IMR-90 (cell line): ENCODE data around the gene FABP7. TPM values are rescaled to one million over a fixed set of nuclear protein-coding genes. Genes with fewer than 3 reads are reported as not detected.

Experiments used
- ATAC-seq: fragments of 200-7000 bp; cut with Tn5 transposase; 2 replicates; pipeline ENCODE4 v1.9.1; 2020; ENCODE audit warnings: low read depth, mild to moderate bottlenecking, moderate library complexity
- BruUV-seq: library from RNA; stranded (reverse); fragments of 400-500 nt; replicated peaks from 2 replicates; lab custom pipeline; 2021; lab: Mats Ljungman, UMichigan
- CTCF ChIA-PET: fragments of 300-600 bp; formaldehyde crosslinking; extraction: SDS; loops from one replicate; lab custom pipeline; 2021; ENCODE audit warnings: antibody characterized with exemption; lab: Yijun Ruan, JAX
- POLR2A ChIA-PET: fragments of 300-600 bp; sonication (Branson Sonifier 250); formaldehyde crosslinking; loops from one replicate; lab custom pipeline; 2022; ENCODE audit warnings: antibody characterized with exemption; ENCODE audit not compliant: unreplicated experiment; lab: Charles Lee
- DNase-seq: peaks from one replicate; pipeline ENCODE4 v3.0.0; 2013
- H2AFZ ChIP-seq: replicated peaks from 2 replicates; pipeline ENCODE3; 2013; ENCODE audit warnings: low read length, mild to moderate bottlenecking; ENCODE audit not compliant: poor library complexity
- H2AK5ac ChIP-seq: 2 replicates; pipeline ENCODE4 v1.6.1; 2013; ENCODE audit warnings: low read depth, low read length, inconsistent platforms
- H2AK9ac ChIP-seq: replicated peaks from 2 replicates; pipeline ENCODE3; 2013; ENCODE audit warnings: mild to moderate bottlenecking, low read depth, low read length, moderate library complexity; ENCODE audit not compliant: poor library complexity
- H2BK120ac ChIP-seq: 2 replicates; pipeline ENCODE4 v1.6.1; 2013; ENCODE audit warnings: low read depth, low read length, inconsistent platforms
- H2BK15ac ChIP-seq: 3 replicates; pipeline ENCODE4 v1.6.1; 2013; ENCODE audit warnings: low read depth, low read length, inconsistent platforms
- H2BK20ac ChIP-seq: 2 replicates; pipeline ENCODE4 v1.6.1; 2013; ENCODE audit warnings: low read depth, mild to moderate bottlenecking, inconsistent platforms, low read length, moderate library complexity
- H2BK5ac ChIP-seq: 2 replicates; pipeline ENCODE4 v1.6.1; 2013; ENCODE audit warnings: mild to moderate bottlenecking, low read depth, low read length, inconsistent platforms; ENCODE audit not compliant: poor library complexity, severe bottlenecking
- H3K14ac ChIP-seq: replicated peaks from 2 replicates; pipeline ENCODE4 v1.6.1; 2013; ENCODE audit warnings: low read depth, low read length, inconsistent platforms
- H3K18ac ChIP-seq: 2 replicates; pipeline ENCODE4 v1.6.1; 2013; ENCODE audit warnings: low read depth, low read length, control low read depth
- H3K23ac ChIP-seq: 2 replicates; pipeline ENCODE4 v1.6.1; 2013; ENCODE audit warnings: low read depth, low read length, inconsistent platforms
- H3K27ac ChIP-seq: 2 replicates; pipeline ENCODE4 v1.5.1; 2013; ENCODE audit warnings: mild to moderate bottlenecking, control low read depth, low read length; ENCODE audit not compliant: insufficient read depth
- H3K27me3 ChIP-seq: 2 replicates; pipeline ENCODE4 v1.6.1; 2013; ENCODE audit warnings: low read length; ENCODE audit not compliant: control insufficient read depth, insufficient read depth
- H3K36me3 ChIP-seq: 2 replicates; pipeline ENCODE4 v1.6.1; 2013; ENCODE audit warnings: low read length, mixed read lengths; ENCODE audit not compliant: control insufficient read depth, insufficient read depth
- H3K4ac ChIP-seq: 2 replicates; pipeline ENCODE4 v1.6.1; 2013; ENCODE audit warnings: low read depth, low read length, inconsistent platforms
- H3K4me1 ChIP-seq: 2 replicates; pipeline ENCODE4 v1.6.1; 2013; ENCODE audit warnings: low read length, mixed read lengths; ENCODE audit not compliant: control insufficient read depth, insufficient read depth
- H3K4me2 ChIP-seq: 2 replicates; pipeline ENCODE4 v1.6.1; 2013; ENCODE audit warnings: low read depth, mild to moderate bottlenecking, control low read depth, low read length, moderate library complexity
- H3K4me3 ChIP-seq: 2 replicates; pipeline ENCODE4 v1.5.1; 2013; ENCODE audit warnings: low read depth, mild to moderate bottlenecking, control low read depth, low read length, moderate library complexity; ENCODE audit not compliant: insufficient read depth
- H3K56ac ChIP-seq: 2 replicates; pipeline ENCODE4 v1.6.1; 2013; ENCODE audit warnings: low read length, inconsistent platforms; ENCODE audit not compliant: insufficient read depth; ENCODE audit errors: extremely low read depth
- H3K79me1 ChIP-seq, 2 experiments: 2 replicates each; pipeline ENCODE4 v1.6.1; 2013; ENCODE audit warnings: low read length in 2 of 2, inconsistent platforms in 1 of 2, low read depth in 1 of 2
- H3K9ac ChIP-seq: 2 replicates; pipeline ENCODE4 v1.6.1; 2013; ENCODE audit warnings: low read depth, low read length, control low read depth
- H3K9me1 ChIP-seq: 2 replicates; pipeline ENCODE4 v1.6.1; 2013; ENCODE audit warnings: low read length, inconsistent platforms; ENCODE audit not compliant: insufficient read depth
- H3K9me3 ChIP-seq: 2 replicates; pipeline ENCODE4 v1.6.1; 2013; ENCODE audit warnings: low read length; ENCODE audit not compliant: control insufficient read depth, insufficient read depth
- H4K20me1 ChIP-seq: 2 replicates; pipeline ENCODE4 v1.6.1; 2013; ENCODE audit warnings: low read length, inconsistent platforms; ENCODE audit not compliant: insufficient read depth
- H4K5ac ChIP-seq: 2 replicates; pipeline ENCODE4 v1.6.1; 2013; ENCODE audit warnings: mild to moderate bottlenecking, low read depth, low read length, control low read depth
- H4K8ac ChIP-seq, 2 experiments: 2 replicates each; pipeline ENCODE4 v1.6.1; 2013; ENCODE audit warnings: low read depth in 2 of 2, low read length in 2 of 2, control low read depth in 1 of 2, inconsistent platforms in 1 of 2
- H4K91ac ChIP-seq: 2 replicates; pipeline ENCODE4 v1.6.1; 2013; ENCODE audit warnings: low read depth, low read length, inconsistent platforms; ENCODE audit not compliant: insufficient read depth
- CEBPB ChIP-seq: IDR thresholded peaks from 2 replicates; pipeline ENCODE4 v1.6.1; 2012; ENCODE audit warnings: low read depth, low read length, improper control_type of control experiment
- FOS ChIP-seq: fragments of 150-350 bp; IDR thresholded peaks from 2 replicates; pipeline ENCODE4 v1.6.1; 2016; ENCODE audit warnings: low read depth, low read length
- MAFK ChIP-seq: IDR thresholded peaks from 2 replicates; pipeline ENCODE4 v1.6.1; 2012; ENCODE audit warnings: low read depth, low read length, improper control_type of control experiment
- MAZ ChIP-seq: IDR thresholded peaks from 2 replicates; pipeline ENCODE4 v1.6.1; 2012; ENCODE audit warnings: low read depth, mild to moderate bottlenecking, low read length, improper control_type of control experiment, moderate library complexity, borderline replicate concordance
- RCOR1 ChIP-seq: IDR thresholded peaks from 2 replicates; pipeline ENCODE4 v1.6.1; 2012; ENCODE audit warnings: mild to moderate bottlenecking, low read length, improper control_type of control experiment; ENCODE audit not compliant: insufficient replicate concordance
- WGBS, 2 experiments: methylation state at CpG; one replicate each; pipeline versions ENCODE4 v1.1.5 to v1.1.7; 2013; ENCODE audit warnings: missing lambda C conversion rate in 2 of 2; ENCODE audit not compliant: insufficient read length in 1 of 2; ENCODE audit errors: extremely low coverage in 2 of 2; 5-methylcytosine and 5-hydroxymethylcytosine counted together
- dilution Hi-C: fragments of 300-500 bp; cut with HindIII; formaldehyde crosslinking; loops from one replicate; pipeline ENCODE4 v1.14.3; 2018; ENCODE audit warnings: low sequenced_read_pairs; ENCODE audit not compliant: unreplicated experiment
- in situ Hi-C: fragments of 300-500 bp; cut with MboI; formaldehyde crosslinking; loops from 3 replicates; pipeline ENCODE4 v1.14.3; 2019; ENCODE audit warnings: low sequenced_read_pairs, inconsistent platforms, mixed read lengths
- intact Hi-C: fragments of 100-400 bp; cut with micrococcal nuclease; formaldehyde crosslinking; loops from 2 replicates; pipeline ENCODE4 v1.10.0; 2022
- polyA plus RNA-seq, 3 experiments: library from polyadenylated mRNA; depleted of rRNA; stranded (reverse); fragments of >200 nt; gene quantifications; 2 replicates each; pipeline ENCODE4 v1.2.3, GENCODE V29; 2012; ENCODE audit warnings: low replicate concordance in 1 of 3
- total RNA-seq: library from RNA; depleted of rRNA; stranded (reverse); fragments of >200 nt; gene quantifications from 2 replicates; pipeline ENCODE4 v1.2.3, GENCODE V29; 2012

Gene FABP7
- total and polyA plus RNA-seq, 2 of the 4 experiments (the other 2 are of a cell fraction), result not detected

- TF ChIP-seq FOS (no peak), CEBPB (no peak), MAZ (no peak), RCOR1 (no peak), MAFK (no peak)
- DNase-seq (no peak), ATAC-seq (no peak)
- Histone ChIP-seq H3K23ac (no peak overlapping the region; the same call in 1 of the 2 replicates), H2AFZ (no peak overlapping the region), H4K8ac (no peak overlapping the region), H3K4ac (peak overlapping the region; percentile 17; the same call in 1 of the 2 replicates), H4K5ac (peak overlapping the region; percentile 26; the same call in 1 of the 2 replicates), H3K14ac (no peak overlapping the region), H3K4me3 (no peak overlapping the region), H3K79me1 (peaks cover 0 to 14% of the 10 kb centered on the region in 2 experiments; a peak in 3 of 4 replicates), H2BK5ac (peak overlapping the region; percentile 44), H4K20me1 (no peaks in the 10 kb centered on the region), H3K4me1 (peaks cover 23% of the 10 kb centered on the region), H2AK9ac (no peak overlapping the region), H3K36me3 (peaks cover 28% of the 10 kb centered on the region), H2BK15ac (0 out of 3 replicates have a peak overlapping the region, but pooled peaks have one; percentile 1), H4K91ac (peak overlapping the region; percentile 14; the same call in 1 of the 2 replicates), H2BK20ac (peak overlapping the region; percentile 52), H2BK120ac (no peak overlapping the region), H3K56ac (no peak overlapping the region), H3K9me3 (no peaks in the 10 kb centered on the region), H3K27me3 (no peaks in the 10 kb centered on the region), H3K9ac (no peak overlapping the region), H2AK5ac (no peak overlapping the region), H3K27ac (peak overlapping the region; percentile 28; the same call in 1 of the 2 replicates), H3K4me2 (peak overlapping the region; percentile 21; the same call in 1 of the 2 replicates), H3K9me1 (peaks cover 13% of the 10 kb centered on the region), H3K18ac (peak overlapping the region; percentile 37; the same call in 1 of the 2 replicates)
- intact Hi-C loops (no loop called here), dilution Hi-C loops (no loop called here), in situ Hi-C loops (no loop called here)
- ChIA-PET POLR2A (interaction anchor here (0.6 kb wide), 1 partner anchor 11 kb away, joined by 3 read pairs; no protein-coding TSS in a partner anchor), CTCF (interaction anchor here (1.9 kb wide), 1 partner anchor 8 kb away, joined by 6 read pairs; no protein-coding TSS in a partner anchor)
- BruUV-seq, result no TSS peak
- 100% methylated on average over 1 of the region's 3 CpGs; no CpG with 5 or more reads in 1 of the 2 experiments for WGBS, 2 experiments
Observed at GRCh38 chr6:122797537-122797936, 18.0 kb downstream of the FABP7 start.
